Psoas muscle (tissue), 8 donors: ENCODE results near the gene LRRK1. TPM values are rescaled to one million over a fixed set of nuclear protein-coding genes. Genes with fewer than 3 reads are reported as not detected.

ENCODE experiments used
- ATAC-seq, 4 donors: fragments of 200-7000 bp; cut with Tn5 transposase; one replicate each; pipeline ENCODE4 v1.9.1; 2020; ENCODE audit warnings: moderate library complexity in 3 of 4, mild to moderate bottlenecking in 2 of 4
- DNase-seq, 2 donors: peaks; one replicate each; pipeline ENCODE4 v3.0.0-alpha.2; 2020
- H3K27ac ChIP-seq: fragments of 200-600 bp; one replicate; pipeline ENCODE4 v1.8.0; 2022
- H3K27me3 ChIP-seq, 3 donors: fragments of 200-600 bp in 1 of 3; one replicate each; pipeline versions ENCODE4 v1.6.1 to v1.8.0; 2013 to 2022; ENCODE audit warnings: low read length in 2 of 3, mild to moderate bottlenecking in 2 of 3, moderate library complexity in 1 of 3; ENCODE audit not compliant: insufficient read depth in 3 of 3
- H3K36me3 ChIP-seq, 2 donors: fragments of 200-600 bp in 1 of 2; one replicate each; pipeline versions ENCODE4 v1.6.1 to v1.8.0; 2013 to 2022; ENCODE audit warnings: low read depth in 1 of 2, mild to moderate bottlenecking in 1 of 2, moderate library complexity in 1 of 2; ENCODE audit not compliant: insufficient read depth in 1 of 2
- H3K4me1 ChIP-seq: fragments of 200-600 bp; one replicate; pipeline ENCODE4 v1.8.0; 2022
- H3K4me3 ChIP-seq: fragments of 200-600 bp; one replicate; pipeline ENCODE4 v1.8.0; 2022; ENCODE audit warnings: mild to moderate bottlenecking
- H3K9me3 ChIP-seq: fragments of 200-600 bp; one replicate; pipeline ENCODE4 v1.8.0; 2022
- CTCF ChIP-seq: fragments of 200-600 bp; IDR thresholded peaks from one replicate; pipeline ENCODE4 v1.8.0; 2022; ENCODE audit warnings: antibody characterized with exemption
- WGBS, 3 donors: extraction: QIAGEN DNeasy Blood & Tissue Kit; methylation state at CpG; one replicate each; pipeline versions ENCODE4 v1.1.6 to v1.1.7; 2013; 5-methylcytosine and 5-hydroxymethylcytosine counted together
- intact Hi-C, 2 donors: fragments of 100-400 bp; cut with DNase I; formaldehyde crosslinking; loops; one replicate each; pipeline versions ENCODE4 v1.11.0 to v1.14.2; 2022
- polyA plus RNA-seq, 3 donors: library from polyadenylated mRNA; stranded (reverse); fragments of 200-250 nt; gene quantifications; one replicate each; pipeline ENCODE4 v1.2.3, GENCODE V29; 2013
- total RNA-seq, 4 donors: library from RNA; stranded (reverse); fragmentation: NEBNext Ultra II Directional in 2 of 4; extraction: Animal tissue kit (Norgen Biotek cat#: 25700) in 2 of 4; gene quantifications; one replicate each; pipeline versions ENCODE4 v1.2.1 to v1.2.4, GENCODE V29; 2021 to 2023
- donor health status: healthy with polysubstance abuse.
- donor health status: DM: no; HTN: no; CAD: no; lungs with moderate emphysema.
- donor health status: Bipolar disorder and iron deficiency.
- donor health status: healthy.
- donor health status: DM: yes; HTN: yes; CAD: no.
- donor health status: DM: no; HTN: no; CAD: no.
- donor health status: DM: no; HTN: no; CAD: no.
- donor health status: DM: yes; HTN: yes; CAD: no.

Gene LRRK1
- total and polyA plus RNA-seq, 7 donors = 0.91 to 7.6 (median 2.6) TPM

DNA sequence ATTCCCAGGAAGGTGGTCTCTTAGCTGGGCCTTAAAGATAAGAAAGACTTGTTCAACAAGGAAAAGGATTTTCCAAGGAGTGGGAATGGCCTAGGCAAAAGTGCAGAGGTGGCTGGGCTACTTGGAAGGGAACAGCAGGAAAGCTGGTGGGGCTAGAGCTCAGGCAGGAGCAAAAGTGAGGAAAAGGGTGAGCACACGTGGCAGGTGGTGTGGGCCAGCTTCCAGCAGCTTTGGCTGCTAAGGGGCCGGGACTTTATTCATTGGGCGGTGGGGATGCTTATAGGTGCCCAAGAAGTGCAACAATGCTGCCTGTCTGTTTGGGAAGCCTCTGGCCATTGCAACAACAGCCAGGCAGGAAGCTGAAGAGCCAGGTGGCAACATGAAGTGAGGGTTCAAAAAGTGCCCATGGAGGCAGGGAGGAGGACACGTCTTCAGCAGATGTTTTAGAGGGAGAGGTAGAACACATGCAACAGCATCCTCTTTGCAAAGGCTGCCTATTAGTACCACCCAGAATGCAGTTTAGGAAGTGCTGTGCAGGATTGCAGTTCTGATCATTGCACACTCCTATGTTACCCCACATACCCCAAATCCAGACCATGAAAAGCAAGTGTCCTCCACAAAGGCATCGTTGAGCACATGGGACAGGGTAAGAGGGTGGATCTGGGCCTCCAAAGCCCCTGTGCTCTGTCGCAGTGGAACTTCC lies 25.7 kb upstream of the LRRK1 start:
- Histone ChIP-seq H3K9me3 (no peaks in the 10 kb centered on the region), H3K4me1 (no peaks in the 10 kb centered on the region), H3K27ac (no peak overlapping the region), H3K4me3 (no peak overlapping the region), H3K36me3 (peaks cover 0 to 23% of the 10 kb centered on the region in 2 donors), H3K27me3 (peaks cover 0 to 2% (median 0%) of the 10 kb centered on the region in 3 donors)
- no peak for DNase-seq
- intact Hi-C loops = no loop called here
- 87 to 91% (median 91%) methylated on average over 6 of the region's 6 CpGs for WGBS, 3 donors
- no peak for TF ChIP-seq CTCF
- no peak for ATAC-seq

- Histone ChIP-seq H3K27ac (no peak overlapping the region), H3K9me3 (no peaks in the 10 kb centered on the region), H3K36me3 (peaks cover 0 to 23% of the 10 kb centered on the region in 2 donors), H3K4me1 (peaks cover 4% of the 10 kb centered on the region), H3K4me3 (no peak overlapping the region), H3K27me3 (peaks cover 0 to 2% (median 0%) of the 10 kb centered on the region in 3 donors)
- ATAC-seq (no peak), DNase-seq (no peak)
- TF ChIP-seq CTCF = no peak
- intact Hi-C loops = no loop called here
- WGBS, 3 donors = 77 to 86% (median 80%) methylated on average over 9 of the region's 9 CpGs
These were observed 25.2 kb upstream of the LRRK1 start for GRCh38 chr15:100893964-100894295.

DNA sequence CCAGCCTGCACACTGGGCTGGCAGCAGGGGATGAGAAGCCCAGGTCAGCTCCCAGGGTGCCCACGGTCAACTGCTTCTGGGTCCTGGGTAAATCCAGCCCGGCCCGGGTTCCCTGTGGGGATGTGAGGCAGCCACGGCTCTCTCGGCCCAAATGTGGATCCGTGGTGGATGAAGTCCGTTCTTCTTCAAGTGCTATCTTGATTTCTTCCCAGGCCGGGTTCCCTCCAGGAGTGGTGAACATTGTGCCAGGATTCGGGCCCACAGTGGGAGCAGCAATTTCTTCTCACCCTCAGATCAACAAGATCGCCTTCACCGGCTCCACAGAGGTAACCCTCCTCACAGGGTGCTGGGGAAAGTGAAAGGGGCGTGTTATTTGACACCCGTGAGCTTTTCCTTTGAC lies 23.4 kb upstream of the LRRK1 start:
- ATAC-seq (no peak), DNase-seq (no peak)
- TF ChIP-seq CTCF = no peak
- H3K36me3 ChIP-seq = peaks cover 0 to 23% of the 10 kb centered on the region in 2 donors
- no peak overlapping the region for H3K27ac ChIP-seq
- intact Hi-C loops = no loop called here
- no peaks in the 10 kb centered on the region for H3K9me3 ChIP-seq
- H3K4me3 ChIP-seq = no peak overlapping the region
- peaks cover 0 to 2% (median 0%) of the 10 kb centered on the region in 3 donors for H3K27me3 ChIP-seq
- 93 to 96% (median 94%) methylated on average over 12 to 13 of the region's 13 CpGs for WGBS, 3 donors
- H3K4me1 ChIP-seq = peaks cover 22% of the 10 kb centered on the region

DNA sequence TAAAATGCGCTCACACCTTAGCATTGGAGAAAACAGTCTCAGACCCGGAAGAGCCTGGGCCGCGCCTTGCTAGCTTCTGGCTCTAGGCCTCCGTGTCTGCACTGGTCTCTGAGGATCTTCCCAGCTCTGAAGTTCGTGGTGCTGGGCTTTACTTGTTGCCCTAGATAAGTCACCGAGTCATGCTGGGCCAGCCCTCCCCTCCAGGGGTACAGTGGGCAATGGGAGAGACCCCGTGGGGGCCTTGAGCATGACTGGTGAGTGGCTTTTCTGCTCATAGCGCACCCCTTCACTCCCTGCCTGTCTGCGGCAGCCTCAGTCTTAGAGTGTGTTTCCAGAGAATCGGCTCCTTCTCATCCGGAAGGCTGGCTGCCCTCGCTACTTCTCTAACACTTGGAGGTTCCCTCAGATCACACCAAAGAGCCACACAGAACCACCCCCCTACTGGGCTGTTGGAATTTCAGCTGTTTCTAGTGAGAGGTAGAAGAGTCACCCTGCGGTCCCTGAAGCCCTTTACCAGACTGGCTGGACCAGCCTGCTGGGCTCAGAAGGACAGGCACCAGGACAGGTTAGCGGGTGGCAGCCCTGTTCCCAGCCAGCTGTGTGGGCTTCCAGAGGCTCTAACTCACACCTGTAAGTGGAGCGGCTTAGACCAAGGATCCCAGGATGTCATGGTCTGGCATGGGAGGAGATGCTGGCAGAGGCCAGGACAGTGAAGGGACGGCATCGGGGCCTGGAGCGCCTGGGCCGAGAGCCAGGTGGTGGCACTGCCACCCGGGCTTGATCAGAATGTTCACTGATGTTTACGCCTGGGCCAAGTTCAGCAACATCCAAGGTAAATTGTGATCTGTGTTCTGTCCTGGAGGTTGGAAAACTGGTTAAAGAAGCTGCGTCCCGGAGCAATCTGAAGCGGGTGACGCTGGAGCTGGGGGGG lies 21.7 kb upstream of the LRRK1 start:
- ATAC-seq (no peak), DNase-seq (no peak)
- 84 to 86% (median 86%) methylated on average over 26 of the region's 26 CpGs for whole genome bisulfite sequencing, 3 donors
- Histone ChIP-seq H3K9me3 (no peaks in the 10 kb centered on the region), H3K27ac (no peak overlapping the region), H3K27me3 (no peaks in the 10 kb centered on the region), H3K4me3 (no peak overlapping the region), H3K36me3 (peaks cover 0 to 11% of the 10 kb centered on the region in 2 donors), H3K4me1 (peaks cover 39% of the 10 kb centered on the region)
- intact Hi-C loops = no loop called here
- no peak for TF ChIP-seq CTCF
